GM19324 (cell line): Measurements from ENCODE around the gene CAT.
"Not testable (repeated sequence)": the region's sequence is repeated elsewhere in the genome, so short reads cannot be mapped to it uniquely, and the experiment has no call there.

ENCODE experiments used
- ATAC-seq: cut with Tn5 transposase; IDR thresholded peaks from one replicate; pipeline ENCODE4 v1.9.1; 2021; ENCODE audit warnings: mild to moderate bottlenecking, moderate library complexity; ENCODE audit not compliant: unreplicated experiment, low FRiP score

Gene CAT

DNA sequence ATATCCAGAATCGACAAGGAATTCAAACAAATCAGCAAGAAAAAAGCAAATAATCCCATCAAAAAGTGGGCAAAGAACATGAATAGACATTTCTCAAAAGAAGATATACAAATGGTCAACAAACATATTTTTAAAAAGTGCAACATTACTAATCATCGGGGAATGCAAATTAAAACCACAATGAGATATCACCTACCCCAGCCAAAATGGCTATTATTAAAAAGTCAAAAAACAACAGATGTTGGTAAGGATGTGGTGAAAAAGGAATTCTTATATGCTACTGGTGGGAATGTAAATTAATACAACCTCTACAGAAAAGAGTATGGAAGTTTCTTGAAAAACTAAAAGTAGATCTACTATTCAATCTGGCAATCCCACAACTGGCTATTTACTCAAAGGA, 13.9 kb upstream of the CAT start:
- ATAC-seq: not testable (repeated sequence)

GRCh38 chr11:34425360-34425759, 13.4 kb upstream of the CAT start:
- no peak for ATAC-seq

DNA sequence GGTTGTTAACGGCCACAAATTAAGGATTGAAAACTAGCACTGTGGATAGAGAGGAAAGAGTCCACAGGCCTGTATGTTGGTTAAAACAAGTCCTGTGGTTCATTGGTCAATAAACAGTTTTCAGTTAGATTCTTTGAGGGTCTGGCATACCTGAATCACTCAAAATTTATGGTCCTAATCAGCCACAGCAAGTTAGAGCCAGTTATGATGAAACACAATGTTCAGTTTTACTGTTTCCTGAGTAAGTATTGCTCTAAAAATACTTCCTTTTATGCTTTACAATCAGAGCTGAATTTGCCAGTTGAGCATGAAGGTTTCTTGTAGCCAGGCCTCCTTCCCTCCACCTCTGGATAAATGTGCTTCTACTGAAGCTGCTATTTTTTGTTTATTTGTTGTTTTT, 12.9 kb upstream of the CAT start:
- no peak for ATAC-seq

DNA sequence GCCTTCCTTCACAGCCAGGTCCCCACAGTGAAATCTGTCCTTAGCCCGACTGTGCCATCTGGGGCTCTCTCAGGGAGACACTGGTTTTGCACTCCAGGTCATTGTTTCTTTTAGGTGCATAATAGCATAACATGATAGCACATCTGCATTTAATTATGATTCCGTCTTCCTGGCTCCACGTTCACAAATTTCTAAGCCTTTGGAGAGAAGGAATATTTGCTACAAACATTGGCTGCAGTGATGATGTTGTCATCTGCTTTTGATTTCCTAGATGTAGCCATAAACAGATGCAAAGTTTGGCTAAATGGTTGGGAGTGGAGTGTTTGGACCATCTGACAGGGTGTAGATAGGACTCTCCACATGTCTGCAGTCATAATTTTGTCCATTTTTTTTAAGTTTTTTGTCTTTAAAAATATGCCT, 12.0 kb upstream of the CAT start:
- no peak for ATAC-seq

DNA sequence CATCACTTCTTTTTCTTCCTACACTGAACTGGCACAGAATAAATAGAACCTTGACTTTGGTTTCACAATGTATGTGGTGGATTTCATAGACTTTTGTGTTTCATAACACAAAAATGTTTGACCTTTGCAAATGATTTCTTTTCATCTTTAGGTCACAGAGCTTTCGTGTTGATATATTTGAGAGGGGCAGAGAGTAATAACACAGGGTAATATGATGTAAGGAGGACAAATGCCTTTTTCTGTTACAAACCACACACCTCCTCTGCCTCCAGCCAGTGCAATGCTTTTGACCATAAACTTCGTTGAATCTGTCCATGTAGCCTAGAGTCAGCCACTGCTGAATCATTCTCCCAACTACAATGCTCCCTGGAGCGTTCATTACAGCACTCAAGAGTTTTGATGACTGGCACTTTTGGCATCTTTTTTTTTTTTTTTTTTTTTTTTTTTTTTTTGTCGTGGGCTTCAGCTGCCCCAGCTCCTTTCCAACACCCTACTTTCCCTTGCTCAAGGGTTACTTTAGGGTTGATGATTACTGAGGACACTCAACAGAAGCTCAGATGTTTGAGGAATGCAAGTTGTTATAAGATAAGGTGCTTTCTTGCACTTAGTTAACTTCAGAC, 11.4 kb upstream of the CAT start:
- ATAC-seq: no peak

- no peak for ATAC-seq
These were observed 6.8 kb upstream of the CAT start for GRCh38 chr11:34431979-34432378.

DNA sequence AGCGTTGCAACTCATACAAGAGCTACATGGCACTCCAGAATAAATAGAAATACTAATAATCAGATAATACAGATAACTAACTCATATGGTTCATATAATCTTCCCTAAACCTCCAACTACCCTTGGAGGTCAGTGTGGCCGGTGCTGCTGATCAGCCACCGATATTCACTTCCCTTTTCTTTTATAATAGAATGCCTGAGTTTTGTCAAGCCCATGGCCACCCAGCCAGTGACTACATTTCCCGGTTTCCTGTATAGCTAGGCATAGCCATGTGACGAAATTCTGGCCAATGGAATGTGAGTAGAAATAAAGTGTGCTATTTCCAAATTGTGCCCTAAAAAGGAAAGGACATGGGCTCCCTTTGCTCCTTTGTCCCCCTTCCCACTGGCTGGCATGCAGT, 5.9 kb upstream of the CAT start:
- no peak for ATAC-seq

DNA sequence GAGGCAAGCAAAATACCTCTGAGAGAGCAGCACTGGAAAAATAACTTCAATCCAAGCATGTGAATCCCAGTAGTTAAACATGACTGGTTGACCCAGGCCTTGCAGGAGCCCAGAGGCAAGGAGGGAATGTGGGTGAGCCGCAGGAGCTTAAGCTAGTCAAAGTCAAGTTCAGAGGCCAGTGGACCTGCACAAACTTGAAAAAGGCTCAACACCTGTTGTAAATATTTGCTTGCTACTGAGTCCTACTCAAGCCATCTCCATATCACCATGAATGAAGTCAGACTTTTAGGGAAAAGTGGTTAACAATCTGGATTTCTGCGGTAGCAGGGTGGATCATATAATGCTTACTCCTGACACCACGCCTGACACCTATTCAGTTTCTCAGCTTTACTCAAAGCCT, 4.8 kb upstream of the CAT start:
- no peak for ATAC-seq

DNA sequence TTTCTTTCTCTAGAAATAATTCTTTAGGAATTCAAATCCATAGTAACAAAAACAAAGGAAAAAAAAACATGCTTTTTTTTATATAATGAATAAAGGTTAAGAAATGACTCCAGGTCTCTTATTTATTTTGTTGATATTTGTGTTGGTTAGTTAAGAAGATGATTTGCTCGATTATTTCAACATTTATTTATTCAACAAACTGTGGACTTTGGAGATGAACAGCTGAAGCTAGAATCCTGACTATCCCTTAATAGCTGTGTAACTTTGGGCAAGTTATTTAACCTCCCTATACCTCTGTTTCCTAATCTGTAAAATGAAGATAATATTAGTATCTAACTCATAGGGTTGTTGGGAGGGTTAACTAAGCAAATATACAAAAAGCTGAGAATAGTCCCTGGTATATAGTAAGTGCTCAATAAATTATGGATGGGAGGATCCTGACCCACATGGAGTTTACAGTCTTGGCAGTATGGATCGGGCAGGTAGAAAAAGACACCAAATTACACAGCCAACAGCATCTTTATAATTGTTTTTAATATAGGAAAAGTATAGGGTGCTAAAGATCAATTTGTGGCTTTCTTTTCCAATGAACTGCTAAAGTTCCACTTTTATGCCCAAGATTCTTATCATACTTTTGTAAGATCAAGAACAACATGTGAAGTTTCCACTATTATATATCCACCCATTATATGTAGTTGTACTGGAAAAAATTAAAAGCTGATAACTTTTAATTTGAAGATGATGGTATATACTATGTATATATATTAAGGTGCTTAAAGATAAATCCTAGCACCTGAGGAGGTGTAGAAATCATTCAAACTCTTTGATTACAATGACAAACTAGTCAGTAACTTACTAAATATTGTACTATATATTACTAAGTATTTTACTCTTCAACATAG, 1.3 kb upstream of the CAT start:
- no peak for ATAC-seq

GRCh38 chr11:34439610-34440198, 970 bp downstream of the CAT start:
- ATAC-seq: no peak

- ATAC-seq: no peak
These were observed 3.1 kb downstream of the CAT start for GRCh38 chr11:34441814-34442213.

DNA sequence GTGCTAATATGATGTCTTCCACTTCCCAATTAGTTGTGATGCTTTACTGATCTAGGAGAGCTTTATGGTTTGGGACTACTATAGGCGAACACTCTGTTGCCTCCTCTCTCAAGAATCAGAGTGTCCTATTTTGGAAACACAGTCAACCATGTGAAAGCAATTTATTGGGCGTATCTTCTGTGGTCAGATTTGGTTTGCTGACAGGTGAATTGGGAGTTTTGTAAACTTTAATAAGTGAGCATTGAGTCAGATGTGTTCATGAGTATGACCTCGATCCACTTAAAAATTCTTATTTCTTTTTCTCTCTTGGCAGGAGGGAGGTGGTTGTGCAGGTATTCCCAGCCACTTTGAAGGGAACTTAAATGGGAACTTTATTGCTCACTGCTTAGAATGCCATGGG, 4.4 kb downstream of the CAT start:
- no peak for ATAC-seq

DNA sequence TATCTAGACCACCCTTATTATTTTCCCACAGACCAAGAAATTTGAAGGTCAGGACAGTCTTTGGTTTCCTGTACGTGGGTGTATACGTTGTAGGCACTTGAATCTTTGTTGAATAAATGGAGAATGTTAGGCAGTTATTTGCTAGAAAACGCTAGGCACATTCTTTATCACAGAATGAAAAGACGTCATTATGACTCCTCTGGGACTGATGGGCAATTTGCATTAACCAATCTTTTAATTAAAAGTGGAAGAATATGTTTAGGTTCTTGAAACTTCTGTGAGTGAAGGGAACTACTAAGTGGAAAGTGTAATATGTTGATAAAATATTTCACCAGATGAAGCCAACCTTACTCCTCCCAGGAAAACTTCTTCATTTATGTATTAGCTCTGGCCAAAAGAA, 5.7 kb downstream of the CAT start:
- ATAC-seq: no peak

- no peak for ATAC-seq
These were observed 7.2 kb downstream of the CAT start for GRCh38 chr11:34445956-34446355.

GRCh38 chr11:34446386-34446785, 7.7 kb downstream of the CAT start:
- ATAC-seq: no peak

DNA sequence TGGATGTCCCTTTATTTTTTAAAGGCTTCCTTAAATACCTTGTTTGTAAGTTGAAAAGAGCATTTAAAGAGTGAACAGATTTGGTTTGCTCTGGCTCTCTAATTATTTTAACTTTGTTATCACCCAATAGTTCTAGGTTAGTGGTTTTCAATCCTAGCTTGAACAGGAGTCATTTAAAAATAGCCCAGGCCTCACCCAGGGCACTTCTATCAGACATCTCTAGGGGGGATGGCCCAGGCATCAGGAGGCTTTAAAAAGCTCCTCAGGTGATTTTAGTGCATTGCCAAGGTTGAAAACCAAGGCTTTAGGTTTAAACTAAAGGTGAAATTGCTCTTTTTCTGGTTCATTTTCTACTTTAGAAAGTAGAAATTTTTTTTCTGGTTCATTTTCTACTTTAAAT, 8.3 kb downstream of the CAT start:
- ATAC-seq: no peak

GRCh38 chr11:34448223-34448994, 9.7 kb downstream of the CAT start:
- no peak for ATAC-seq

DNA sequence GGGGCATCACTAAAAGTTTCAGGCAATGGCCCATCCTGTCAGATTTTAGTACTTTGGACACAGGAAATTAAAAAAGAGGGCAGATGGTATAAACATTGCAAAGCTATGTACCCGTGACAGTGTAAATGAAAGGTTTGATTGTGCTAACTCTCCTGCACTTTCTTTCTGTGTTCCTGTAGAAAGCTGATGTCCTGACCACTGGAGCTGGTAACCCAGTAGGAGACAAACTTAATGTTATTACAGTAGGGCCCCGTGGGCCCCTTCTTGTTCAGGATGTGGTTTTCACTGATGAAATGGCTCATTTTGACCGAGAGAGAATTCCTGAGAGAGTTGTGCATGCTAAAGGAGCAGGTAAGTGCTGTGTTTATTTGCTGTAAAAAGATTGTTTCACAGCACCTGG, 10.3 kb downstream of the CAT start:
- ATAC-seq: no peak

DNA sequence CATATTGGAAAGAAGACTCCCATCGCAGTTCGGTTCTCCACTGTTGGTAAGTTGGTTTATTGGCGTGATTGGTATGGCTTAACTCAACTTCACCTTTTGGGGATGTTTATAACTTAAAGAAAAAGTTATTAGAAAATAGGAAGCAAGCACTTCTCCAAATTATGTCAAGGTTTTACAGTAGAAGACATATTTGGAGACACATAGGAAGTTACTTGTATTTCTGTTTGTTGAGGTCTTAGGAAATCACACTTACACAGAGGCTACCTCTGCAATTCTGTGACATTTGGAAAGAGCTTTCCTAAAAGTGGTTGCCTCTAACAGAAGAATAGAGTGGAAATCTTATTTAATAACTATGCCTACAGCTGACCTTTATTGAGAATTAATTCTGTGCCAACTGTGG, 12.3 kb downstream of the CAT start:
- no peak for ATAC-seq

- ATAC-seq: no peak
These were observed 15.7 kb downstream of the CAT start for GRCh38 chr11:34454308-34455032.
